ENCODE measurements around the gene DPP9. TPM values are rescaled to one million over a fixed set of nuclear protein-coding genes. Genes with fewer than 3 reads are reported as not detected.

Gene DPP9
- total and polyA plus RNA-seq, 2 of the 4 experiments (the other 2 are of a cell fraction), result 12.4 to 33.0 TPM

DNA sequence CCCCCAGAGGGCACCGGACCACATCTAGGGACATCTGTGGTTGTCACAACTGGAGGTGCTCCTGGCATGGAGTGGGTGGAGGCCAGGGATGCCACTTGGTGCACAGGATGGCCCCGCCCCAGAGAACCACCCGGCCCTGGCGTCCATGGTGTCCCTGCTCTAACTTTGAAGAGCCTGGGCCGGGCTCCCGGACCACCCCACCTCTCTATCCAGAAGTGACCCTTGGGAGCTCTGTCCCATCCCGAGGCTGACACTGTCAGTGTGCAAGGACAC, 30.6 kb downstream of the DPP9 start:
- H4K8ac ChIP-seq (ENCODE audit: low read depth in 2 of 2, low read length in 2 of 2), result no peak overlapping the region
- TF ChIP-seq RCOR1 (IDR thresholded peaks at IDR 0.05; ENCODE audit: insufficient replicate concordance, low read length), result no peak
- TF ChIP-seq MAZ (IDR thresholded peaks at IDR 0.05; ENCODE audit: borderline replicate concordance, low read depth, low read length), result no peak
- TF ChIP-seq RFX5 (IDR thresholded peaks at IDR 0.05; ENCODE audit: low read depth, low read length), result no peak
- TF ChIP-seq, protein P1, sequence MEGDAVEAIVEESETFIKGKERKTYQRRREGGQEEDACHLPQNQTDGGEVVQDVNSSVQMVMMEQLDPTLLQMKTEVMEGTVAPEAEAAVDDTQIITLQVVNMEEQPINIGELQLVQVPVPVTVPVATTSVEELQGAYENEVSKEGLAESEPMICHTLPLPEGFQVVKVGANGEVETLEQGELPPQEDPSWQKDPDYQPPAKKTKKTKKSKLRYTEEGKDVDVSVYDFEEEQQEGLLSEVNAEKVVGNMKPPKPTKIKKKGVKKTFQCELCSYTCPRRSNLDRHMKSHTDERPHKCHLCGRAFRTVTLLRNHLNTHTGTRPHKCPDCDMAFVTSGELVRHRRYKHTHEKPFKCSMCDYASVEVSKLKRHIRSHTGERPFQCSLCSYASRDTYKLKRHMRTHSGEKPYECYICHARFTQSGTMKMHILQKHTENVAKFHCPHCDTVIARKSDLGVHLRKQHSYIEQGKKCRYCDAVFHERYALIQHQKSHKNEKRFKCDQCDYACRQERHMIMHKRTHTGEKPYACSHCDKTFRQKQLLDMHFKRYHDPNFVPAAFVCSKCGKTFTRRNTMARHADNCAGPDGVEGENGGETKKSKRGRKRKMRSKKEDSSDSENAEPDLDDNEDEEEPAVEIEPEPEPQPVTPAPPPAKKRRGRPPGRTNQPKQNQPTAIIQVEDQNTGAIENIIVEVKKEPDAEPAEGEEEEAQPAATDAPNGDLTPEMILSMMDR (conservative IDR thresholded peaks at IDR 0.05; ENCODE audit: low read depth, low read length), result no peak
- no peak for TF ChIP-seq CEBPB (IDR thresholded peaks at IDR 0.05; ENCODE audit: low read depth, low read length)
- no peak for TF ChIP-seq POLR2A (IDR thresholded peaks at IDR 0.05; ENCODE audit: low read depth, low read length)
- TF ChIP-seq NFE2L2 (IDR thresholded peaks at IDR 0.05; ENCODE audit: low read depth, low read length), result no peak
- no peak for TF ChIP-seq FOS (IDR thresholded peaks at IDR 0.05; ENCODE audit: low read depth, low read length)
- TF ChIP-seq, protein P2, sequence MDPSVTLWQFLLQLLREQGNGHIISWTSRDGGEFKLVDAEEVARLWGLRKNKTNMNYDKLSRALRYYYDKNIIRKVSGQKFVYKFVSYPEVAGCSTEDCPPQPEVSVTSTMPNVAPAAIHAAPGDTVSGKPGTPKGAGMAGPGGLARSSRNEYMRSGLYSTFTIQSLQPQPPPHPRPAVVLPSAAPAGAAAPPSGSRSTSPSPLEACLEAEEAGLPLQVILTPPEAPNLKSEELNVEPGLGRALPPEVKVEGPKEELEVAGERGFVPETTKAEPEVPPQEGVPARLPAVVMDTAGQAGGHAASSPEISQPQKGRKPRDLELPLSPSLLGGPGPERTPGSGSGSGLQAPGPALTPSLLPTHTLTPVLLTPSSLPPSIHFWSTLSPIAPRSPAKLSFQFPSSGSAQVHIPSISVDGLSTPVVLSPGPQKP (IDR thresholded peaks at IDR 0.05; ENCODE audit: borderline replicate concordance, low read depth, low read length), result no peak
- no peak for TF ChIP-seq CHD1 (IDR thresholded peaks at IDR 0.05; ENCODE audit: low read depth, low read length)
- no peak for TF ChIP-seq MAFK (IDR thresholded peaks at IDR 0.05; ENCODE audit: low read depth, low read length)
- TF ChIP-seq BHLHE40 (IDR thresholded peaks at IDR 0.05; ENCODE audit: low read depth, low read length), result no peak
- H3K4me1 ChIP-seq (ENCODE audit: control insufficient read depth, insufficient read depth, low read length), result peaks cover 14% of the 10 kb centered on the region
- H3K9me1 ChIP-seq (ENCODE audit: insufficient read depth, low read length), result peaks cover 16% of the 10 kb centered on the region
- H3K4ac ChIP-seq (ENCODE audit: low read depth, low read length), result no peak overlapping the region
- H4K91ac ChIP-seq (ENCODE audit: insufficient read depth, low read depth, low read length), result no peak overlapping the region
- H3K18ac ChIP-seq (ENCODE audit: low read depth, low read length), result no peak overlapping the region
- H3K4me2 ChIP-seq (ENCODE audit: low read depth, low read length), result no peak overlapping the region
- dilution Hi-C loops (cut with HindIII; ENCODE audit: low sequenced_read_pairs, unreplicated experiment), result no loop called here
- no peak overlapping the region for H3K27ac ChIP-seq (ENCODE audit: insufficient read depth, low read length)
- H2AFZ ChIP-seq (replicated peaks; ENCODE audit: low read length, poor library complexity), result no peak overlapping the region
- no peak overlapping the region for H3K14ac ChIP-seq (replicated peaks; ENCODE audit: low read depth, low read length)
- H2BK20ac ChIP-seq (ENCODE audit: low read depth, low read length), result no peak overlapping the region
- H2BK15ac ChIP-seq (ENCODE audit: low read depth, low read length), result no peak overlapping the region
- peaks cover 0 to 32% of the 10 kb centered on the region in 2 experiments; a peak in 3 of 4 replicates for H3K79me1 ChIP-seq (ENCODE audit: low read depth in 1 of 2, low read length in 2 of 2)
- H2AK5ac ChIP-seq (ENCODE audit: low read depth, low read length), result no peak overlapping the region
- in situ Hi-C loops (cut with MboI; ENCODE audit: low sequenced_read_pairs), result no loop called here
- H2BK5ac ChIP-seq (ENCODE audit: low read depth, low read length, poor library complexity, severe bottlenecking), result no peak overlapping the region
- H4K5ac ChIP-seq (ENCODE audit: low read depth, low read length), result no peak overlapping the region
- H3K9ac ChIP-seq (ENCODE audit: low read depth, low read length), result no peak overlapping the region
- WGBS, 2 experiments (ENCODE audit: extremely low coverage in 2 of 2, insufficient read length in 1 of 2), result 100% methylated on average over 4 of the region's 7 CpGs; no CpG with 5 or more reads in 1 of the 2 experiments
- no peak overlapping the region for H2AK9ac ChIP-seq (replicated peaks; ENCODE audit: low read depth, low read length, poor library complexity)
- H4K20me1 ChIP-seq (ENCODE audit: insufficient read depth, low read length), result peaks cover 6% of the 10 kb centered on the region; the same call in 1 of the 2 replicates
- intact Hi-C loops (cut with micrococcal nuclease), result no loop called here
- no peak overlapping the region for H3K56ac ChIP-seq (ENCODE audit: extremely low read depth, insufficient read depth, low read length)
- DNase-seq (no peak), ATAC-seq (ENCODE audit: low read depth) (no peak)
- H3K4me3 ChIP-seq (ENCODE audit: insufficient read depth, low read depth, low read length), result no peak overlapping the region
- POLR2A ChIA-PET (ENCODE audit: unreplicated experiment), result no interaction called here
- H2BK120ac ChIP-seq (ENCODE audit: low read depth, low read length), result no peak overlapping the region
- peaks cover 71% of the 10 kb centered on the region for H3K36me3 ChIP-seq (ENCODE audit: control insufficient read depth, insufficient read depth, low read length)
- BruUV-seq (replicated peaks), result no TSS peak
- no peak overlapping the region for H3K23ac ChIP-seq (ENCODE audit: low read depth, low read length)
- H3K9me3 ChIP-seq (ENCODE audit: control insufficient read depth, insufficient read depth, low read length), result no peaks in the 10 kb centered on the region
- H3K27me3 ChIP-seq (ENCODE audit: control insufficient read depth, insufficient read depth, low read length), result no peaks in the 10 kb centered on the region
- CTCF ChIA-PET, result no interaction called here

Measured in IMR-90 (cell line).